HG03575 (cell line): ENCODE results near the gene DUSP8.

ENCODE experiments used
- ATAC-seq: cut with Tn5 transposase; IDR thresholded peaks from one replicate; pipeline ENCODE4 v1.9.1; 2021; ENCODE audit not compliant: unreplicated experiment, insufficient number of reproducible peaks, low FRiP score; ENCODE audit errors: extremely low read depth

Gene DUSP8

DNA sequence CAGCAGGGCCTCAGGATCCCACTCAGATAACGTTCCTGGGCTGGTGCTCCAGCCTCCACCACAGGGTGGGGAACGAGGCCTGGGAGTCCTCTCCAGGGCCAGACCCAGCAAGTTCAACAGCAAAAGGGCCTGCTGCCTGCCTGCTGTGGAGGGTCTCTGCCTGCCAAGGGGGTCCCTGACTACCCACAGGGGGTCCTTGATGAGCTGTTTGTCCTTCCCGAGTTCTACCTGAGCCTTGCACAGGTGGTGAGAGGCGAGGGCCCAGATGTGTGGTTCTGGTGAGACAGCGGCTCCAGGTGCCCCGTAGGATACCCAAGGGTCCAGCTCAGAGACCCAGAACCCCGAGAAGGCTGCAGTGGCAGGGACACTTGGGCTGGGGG lies 4.4 kb downstream of the DUSP8 start:
- ATAC-seq = no peak

DNA sequence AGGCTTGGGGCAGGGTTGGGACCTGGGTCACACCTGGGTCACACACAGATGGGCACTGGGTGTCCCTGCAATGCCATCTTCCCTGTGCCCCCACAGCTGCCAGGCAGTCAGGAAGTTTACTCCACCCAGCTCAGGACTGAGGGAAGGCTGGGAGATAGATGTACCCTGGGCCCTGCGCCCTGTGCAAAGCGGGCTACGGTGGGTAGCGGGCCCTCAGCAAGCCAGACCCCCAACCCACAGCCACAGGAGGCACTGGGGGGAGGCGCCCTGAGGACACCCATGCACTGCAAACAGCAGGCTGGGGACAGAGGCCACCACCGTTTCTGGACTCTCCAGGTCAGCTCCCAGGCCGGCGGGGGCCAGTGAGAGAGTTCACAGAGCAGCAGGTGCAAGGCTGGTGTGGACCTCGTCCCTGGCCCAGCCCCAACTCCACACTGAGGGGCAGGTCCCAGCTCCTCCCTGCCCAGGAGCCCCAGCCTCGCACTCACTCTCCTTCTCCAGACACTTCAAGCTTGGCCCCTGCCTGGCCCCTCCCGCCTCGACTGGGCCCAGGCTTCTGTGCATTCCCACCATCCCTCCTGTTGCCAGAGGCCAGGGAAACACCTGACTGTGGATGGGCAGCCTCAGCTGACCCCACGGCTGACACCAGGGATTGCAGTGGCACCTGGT lies 4.9 kb downstream of the DUSP8 start:
- no peak for ATAC-seq

DNA sequence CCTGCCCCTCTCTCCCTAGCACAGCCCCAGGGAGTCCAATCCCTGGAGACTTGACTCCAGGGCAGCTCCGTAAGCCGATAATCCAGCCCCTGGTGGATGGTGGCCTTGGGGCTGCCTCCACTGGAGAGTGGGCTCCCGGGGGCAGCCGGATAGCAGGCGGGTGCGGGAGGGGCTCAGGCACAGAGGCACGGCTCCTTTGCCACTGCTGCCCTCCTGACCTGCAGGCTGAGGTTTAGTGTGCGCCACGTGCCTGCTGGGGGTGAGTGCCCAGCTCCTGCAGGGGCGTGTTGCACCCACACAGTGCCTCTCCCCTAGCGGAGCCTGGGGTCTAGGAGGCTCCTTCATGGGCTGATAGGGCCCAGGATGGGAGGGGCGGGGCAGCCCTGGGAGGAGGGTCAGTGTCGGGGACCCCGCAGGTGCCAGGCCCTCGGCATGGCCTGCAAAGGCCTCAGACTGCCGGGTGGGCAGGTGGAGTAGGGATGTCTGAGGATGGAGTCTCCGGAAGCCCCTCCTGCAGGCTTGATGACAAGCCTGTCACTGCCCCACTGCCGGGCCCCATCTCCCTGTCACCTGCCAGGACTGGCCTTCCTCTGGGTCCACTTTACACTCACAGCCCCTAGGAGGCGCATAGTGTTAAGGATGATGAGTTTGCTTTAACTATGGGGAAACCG lies 5.6 kb downstream of the DUSP8 start:
- no peak for ATAC-seq

DNA sequence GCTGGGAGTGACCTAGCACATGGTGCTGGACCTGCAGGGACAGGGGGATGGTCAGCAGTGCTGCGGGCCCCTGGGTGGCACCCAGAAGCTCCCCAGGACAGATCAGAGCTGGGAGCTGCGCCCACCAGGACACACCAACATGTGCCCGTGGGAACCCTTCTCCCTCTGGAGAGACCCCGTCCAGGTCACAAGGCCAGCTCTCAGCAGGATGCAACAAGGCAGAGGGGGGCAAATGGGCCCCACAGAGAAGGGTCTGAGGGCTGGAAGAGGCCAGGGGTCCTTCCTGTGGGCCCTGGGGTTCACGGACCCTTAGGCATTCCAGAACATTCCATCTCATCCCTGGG lies 6.2 kb downstream of the DUSP8 start:
- no peak for ATAC-seq

DNA sequence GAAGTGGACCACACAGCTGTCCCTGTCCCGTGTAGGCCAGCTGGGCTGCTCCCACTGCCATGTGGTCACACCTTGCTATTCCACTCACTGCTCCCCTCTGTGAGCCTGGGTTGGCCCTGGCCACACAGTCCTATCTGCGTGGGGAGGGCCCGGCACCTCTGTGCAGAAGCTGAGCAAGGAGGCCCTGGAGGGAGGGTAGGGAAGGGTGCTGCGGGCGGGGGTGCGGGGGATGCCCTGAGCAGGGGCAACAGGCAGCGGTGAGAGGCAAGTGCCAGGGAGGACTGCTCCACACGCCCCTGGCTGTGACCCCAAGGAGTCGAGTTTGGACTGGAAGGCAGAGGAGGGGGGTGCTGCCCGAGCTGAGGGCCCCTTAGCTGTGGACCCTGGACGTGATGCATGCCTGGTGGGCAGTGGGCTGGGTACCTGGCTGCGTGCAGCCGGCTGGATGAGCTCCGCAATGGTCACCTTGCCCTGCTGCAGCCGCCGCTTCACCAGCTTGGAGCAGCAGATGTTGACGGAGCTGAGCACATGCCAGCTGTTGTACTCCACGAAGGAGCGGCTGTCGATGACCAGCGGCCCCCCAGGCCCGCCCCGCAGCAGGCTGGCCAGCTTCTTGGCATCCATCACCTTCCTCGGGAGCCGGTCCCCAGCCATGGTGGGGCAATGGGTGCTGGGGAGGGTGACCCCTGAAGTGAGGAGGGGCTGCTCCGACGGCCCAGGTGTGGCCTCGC lies 6.7 kb downstream of the DUSP8 start:
- ATAC-seq = no peak

DNA sequence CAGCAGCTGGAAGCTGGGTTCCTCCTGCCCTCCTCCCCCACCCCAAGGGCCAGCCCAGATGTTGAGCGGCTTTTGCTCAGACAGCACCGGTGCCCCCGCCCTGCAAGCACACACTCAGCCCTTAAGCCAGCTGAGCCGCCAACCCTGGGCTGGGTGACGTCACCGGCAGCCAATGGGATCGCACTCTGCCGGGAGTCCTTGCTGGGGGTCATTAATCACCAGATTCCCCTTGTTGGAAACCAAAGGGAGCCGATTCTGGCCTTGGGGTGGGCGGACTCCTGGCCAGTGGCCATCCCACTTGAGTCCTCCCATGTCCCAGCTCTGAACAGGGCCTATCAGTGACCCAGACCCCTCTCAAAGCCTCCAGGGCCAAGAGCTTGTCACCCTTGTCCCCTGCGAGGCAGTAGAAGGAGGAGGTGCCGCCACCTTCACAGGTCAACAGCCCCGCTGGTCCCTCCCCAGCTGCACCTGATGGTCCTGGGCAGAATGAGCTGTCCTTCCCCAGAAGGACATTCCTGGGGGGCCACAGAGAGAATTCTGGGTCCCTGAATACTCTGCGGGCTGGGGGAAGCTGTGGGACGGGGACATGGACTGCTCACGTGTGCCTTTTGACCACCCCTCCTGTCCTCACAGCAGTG lies 7.4 kb downstream of the DUSP8 start:
- no peak for ATAC-seq

DNA sequence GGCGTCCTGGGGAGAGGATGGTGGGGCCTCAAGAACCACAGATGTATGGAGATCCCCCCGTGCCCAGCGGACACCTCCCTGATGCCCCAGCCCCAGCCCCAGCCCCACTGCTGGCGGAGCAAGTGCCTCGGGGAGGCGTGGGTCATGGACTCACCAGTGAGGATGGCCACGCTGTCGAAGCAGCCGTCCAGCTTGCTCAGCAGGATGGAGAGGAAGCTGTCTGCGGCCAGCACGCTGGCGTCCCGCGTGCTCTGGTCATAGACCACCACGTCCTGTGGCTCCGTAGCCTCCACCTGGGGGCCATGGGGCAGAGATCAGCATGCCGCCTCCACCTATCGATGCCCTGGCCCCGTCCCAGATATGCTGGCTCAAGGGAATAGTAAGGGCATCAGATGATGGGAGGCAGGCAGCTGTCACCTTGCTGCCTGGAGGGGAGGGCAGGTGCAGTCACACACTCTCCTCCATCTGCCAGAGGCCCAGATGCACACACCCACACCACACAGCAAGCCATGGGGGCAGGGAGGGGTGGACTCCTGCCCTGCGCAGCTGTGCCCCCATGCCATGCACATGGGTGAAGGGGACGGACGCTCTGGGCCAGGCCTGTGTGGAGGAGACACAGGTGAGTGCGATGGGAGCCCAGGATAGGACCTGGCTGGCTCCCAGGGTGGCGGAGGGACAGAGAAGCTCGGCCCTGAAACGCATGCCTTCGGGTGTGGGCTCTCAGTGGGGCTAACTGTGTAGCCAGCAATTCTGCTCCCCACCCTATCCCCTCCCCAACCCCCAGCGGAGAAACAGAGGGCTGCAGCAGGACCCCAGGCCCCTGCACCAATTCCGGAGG lies 8.2 kb downstream of the DUSP8 start:
- ATAC-seq = no peak

DNA sequence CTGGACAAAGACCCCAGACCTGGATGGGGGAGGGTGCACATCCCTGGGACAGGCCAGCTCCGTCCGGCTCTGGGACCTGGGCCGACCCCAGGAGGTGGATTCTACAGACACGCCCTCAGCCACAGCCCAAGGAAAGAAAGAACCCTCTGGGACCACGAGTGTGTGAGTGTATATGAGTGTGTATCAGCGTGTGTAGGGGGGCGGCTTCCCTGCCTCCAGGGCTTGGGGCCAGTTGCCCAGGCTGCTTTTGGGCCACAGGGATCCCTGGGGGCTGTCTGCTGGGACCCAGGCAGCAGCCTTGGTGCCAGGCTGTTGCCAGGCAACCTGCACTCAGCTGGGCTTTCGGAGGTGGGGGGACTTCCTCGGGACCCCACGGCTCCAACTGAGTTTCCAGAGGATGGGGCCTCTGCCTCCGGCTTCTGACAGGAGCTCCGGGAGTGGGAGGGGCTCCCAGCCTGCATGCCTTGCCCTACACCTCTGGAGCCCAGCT lies 8.9 kb downstream of the DUSP8 start:
- no peak for ATAC-seq

DNA sequence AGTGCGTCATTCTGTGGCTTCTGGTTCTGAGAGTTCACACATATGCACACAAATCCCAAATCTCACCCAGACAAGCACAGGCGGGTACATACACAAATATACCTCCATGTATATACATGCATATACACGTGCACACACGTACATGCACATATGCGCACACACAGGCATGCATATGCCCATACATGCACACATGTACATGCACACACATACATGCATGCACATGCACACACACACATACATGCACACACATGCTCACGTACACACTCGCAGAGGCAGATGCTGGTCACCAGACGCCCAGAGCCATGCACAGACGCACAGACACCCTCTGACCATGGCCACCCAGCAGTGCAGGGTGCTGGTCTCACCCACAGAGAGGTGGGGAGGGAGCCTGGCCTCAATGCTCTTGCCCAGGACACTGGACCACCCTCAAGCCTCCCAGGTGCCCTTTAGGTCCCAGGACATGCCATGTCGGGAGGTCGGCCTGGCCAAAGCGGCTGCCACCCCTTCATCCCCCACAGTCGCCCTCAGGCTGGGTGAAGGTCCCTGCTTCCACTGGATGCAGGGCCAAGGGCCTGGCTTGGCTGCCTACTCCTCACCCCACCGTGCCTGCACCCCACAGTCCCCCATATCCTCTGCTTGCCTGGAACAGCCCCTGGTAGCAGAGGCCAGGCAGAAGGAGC lies 9.5 kb downstream of the DUSP8 start:
- no peak for ATAC-seq

DNA sequence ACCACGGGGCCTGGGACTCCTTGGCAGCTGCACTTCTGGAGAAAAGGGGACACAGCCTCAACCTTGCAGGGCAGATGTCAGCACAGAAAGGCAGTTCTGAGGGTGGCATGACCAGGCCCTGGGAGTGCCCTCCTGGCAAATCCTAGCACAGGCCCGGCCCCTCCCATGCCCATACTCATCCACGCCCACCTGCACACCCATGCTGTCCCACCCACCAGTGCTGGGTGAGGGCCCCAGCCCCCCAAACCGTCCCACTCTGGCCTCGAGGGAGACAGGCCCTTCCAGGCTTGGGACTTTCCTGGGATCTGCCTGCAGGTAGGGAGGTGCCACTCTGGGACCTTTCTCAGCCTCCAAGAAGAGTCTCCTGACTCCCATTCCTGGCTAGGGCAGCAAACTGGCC lies 10.1 kb downstream of the DUSP8 start:
- no peak for ATAC-seq

DNA sequence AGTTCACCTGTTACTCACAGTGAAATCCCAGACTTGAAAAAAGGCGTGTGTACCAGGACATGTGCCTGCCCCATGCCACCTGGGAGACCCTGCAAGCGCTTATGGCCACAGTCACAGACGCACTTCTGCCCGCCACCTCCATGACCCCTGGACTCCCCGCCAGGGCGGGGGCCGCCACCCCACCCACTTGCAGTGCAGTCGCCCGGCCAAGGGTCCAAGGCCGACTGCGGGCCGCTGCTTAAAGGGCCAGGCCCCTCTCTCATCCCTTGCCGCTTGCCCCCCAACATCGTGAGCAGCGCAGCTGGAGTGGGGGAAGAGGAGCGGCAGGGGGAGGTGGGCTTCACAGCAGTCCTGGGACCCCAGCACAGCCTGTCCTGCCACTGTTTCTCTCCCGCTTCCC lies 10.8 kb downstream of the DUSP8 start:
- ATAC-seq = no peak

DNA sequence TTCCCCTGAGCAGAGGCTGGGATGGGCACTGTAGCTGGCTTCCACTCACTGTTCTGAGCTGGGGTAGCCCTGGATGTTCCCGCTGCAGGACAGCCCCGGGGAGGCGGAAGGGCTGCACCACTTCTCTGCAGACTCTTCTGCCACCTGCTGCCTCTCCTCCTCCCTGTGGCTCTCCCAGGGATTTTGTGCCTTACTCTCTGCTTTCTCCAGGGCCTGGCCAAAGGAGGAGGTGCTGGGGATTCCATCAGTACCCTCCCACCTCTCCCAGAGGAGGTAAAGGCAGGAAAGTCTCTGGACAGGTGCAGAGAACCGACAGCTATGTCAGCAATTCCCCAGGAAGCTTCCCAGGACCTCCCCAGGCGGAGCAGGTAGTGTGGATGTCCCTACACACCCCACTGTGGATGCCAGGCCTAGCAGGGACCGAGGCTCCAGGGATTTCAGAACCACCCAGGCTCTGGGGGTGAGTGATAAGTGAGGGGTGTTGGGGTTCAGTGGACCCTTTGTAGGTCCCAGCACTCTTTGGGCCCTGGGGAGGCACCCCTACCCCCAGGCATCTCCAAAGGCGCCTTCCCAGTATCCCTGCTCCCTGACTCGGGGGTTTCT lies 11.3 kb downstream of the DUSP8 start:
- no peak for ATAC-seq

DNA sequence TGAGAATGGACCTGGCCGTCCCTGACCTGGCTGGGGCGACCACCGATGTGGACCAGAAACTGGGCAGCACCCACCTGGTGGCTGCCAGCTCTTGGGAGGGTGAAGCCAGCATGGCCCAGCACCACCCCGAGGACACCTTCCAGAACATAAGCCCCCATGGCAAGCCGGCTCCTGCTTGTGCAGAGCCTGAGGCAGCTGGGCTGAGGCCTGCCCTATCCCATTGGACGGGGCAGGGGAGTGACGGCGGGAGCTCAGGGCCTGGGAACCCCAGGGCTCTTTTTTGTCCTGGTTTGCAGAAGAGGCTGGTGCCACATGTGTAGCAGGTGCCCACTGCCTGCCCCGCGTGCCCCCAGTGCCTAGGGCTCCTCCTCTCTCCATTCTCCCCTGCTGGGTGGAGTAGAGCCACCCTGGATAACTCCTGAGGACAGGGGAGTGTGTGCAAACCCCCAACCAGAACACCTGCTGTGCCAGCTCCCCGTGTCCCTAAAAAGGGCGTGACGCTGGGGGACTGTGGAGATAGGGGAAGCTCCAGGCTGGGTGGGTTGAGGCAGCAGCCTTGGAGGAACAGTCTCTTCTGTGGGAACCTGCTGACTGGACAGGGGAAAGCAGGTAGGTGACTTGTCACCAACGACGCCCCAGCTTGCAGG lies 11.9 kb downstream of the DUSP8 start:
- no peak for ATAC-seq

DNA sequence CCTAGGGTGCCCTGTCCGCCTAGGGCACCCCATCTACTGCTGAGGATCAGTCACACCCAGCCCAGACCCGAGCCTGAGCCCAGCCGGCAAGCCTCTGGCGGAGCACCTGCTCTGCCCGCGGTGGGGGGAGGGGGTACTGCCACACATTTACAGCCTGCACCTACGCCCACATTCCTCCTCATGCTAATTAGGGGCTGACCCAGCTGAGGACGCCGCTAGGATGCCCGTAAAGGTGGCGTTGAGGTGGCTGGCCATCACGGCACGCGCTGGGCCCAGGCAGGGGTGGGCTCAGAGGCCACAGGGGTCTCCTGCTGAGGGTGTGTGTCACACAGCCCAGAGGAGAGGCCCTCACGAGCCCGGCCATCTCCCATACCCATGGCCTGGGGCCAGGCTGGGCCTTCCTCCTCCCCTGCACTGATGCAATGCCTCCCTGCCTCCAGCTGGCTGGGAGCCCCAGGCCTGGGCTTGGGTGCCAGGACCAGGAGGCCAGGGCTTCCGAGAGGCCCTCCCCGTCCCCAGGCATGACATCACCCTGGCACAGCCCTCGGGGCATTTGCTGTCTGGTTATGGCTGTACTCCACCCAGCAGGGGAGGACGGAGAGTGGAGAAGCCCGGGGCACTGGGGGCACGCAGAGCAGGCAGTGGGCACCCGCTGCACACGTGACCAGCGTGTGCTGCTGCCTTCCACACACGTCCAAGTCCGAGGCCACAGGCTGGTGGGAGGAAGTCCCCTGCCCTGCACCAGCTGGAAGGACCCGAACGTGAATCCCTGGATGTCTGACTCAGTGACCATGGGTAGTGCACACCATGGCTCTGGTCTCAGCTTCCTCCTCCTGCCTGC lies 12.7 kb downstream of the DUSP8 start:
- ATAC-seq = no peak

DNA sequence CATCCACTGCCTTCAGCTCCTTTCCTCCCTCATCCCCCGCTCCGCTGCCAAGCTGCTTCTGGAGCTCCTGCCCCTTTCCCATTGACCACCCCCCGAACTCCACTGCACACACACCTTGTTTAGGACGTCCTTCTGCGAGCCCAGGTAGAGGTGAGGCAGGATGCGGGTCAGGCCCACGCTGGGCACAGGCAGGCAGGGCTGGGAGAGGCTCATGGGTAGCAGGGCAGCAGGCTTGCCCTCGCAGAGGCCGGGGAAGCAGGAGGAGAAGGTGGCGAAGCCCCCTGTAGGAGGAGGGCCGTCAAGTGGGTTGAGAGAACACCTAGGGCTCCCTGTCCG lies 13.3 kb downstream of the DUSP8 start:
- ATAC-seq = no peak

DNA sequence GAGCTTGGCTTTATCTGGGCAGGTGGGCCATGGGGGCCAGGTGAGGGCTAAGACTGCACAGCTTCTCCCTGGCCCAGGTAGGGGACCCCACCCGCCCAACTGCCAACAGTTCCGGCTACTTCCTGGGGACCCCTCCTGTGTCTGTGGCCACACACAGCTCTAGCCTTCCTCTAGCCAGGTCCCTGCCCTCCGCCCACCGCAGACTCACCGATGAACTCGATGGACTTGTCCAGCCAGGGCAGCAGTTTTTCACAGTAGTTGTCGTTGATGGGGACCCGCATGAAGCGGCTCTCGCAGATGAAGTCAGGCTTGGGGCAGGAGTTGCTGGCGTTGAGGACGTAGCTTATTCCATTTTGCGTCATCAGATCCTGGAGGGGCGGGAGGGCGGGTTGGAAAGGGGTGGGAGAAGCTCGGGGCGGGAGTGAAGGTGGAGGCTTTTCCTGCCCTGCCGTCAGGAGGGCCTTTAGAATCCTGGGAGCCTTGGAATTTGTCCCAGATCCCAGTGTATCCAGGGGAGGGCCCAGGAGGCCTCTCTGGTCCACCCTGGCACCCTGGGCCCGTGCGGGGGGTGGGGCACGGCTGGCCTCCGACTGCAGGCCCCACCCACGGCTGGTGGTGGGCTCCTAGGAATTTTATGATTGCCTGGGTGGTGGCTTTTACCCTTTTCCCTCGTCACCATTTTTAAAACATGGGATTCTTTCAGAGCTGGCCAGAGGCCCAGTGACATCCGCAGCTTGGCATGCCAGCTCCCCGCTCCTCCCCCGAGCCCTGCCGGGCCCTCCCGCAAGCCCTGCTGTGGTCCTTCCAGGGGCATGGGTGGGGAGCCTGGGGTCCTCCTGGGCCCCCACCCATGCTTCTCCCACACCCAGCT lies 13.9 kb downstream of the DUSP8 start:
- ATAC-seq = no peak
